ENCODE measurements around the gene HSD3B7.

Gene HSD3B7

GRCh38 chr16:30997725-30998711 is 13.0 kb downstream of the HSD3B7 start:
- DNase-seq (ENCODE audit: low read depth in 1 of 2, low spot score in 1 of 2): no peak
- no peaks in the 10 kb centered on the region for H3K27me3 ChIP-seq (ENCODE audit: insufficient read depth, poor library complexity, severe bottlenecking)
- no peak overlapping the region for H3K27ac ChIP-seq (replicated peaks)
- TF ChIP-seq, protein P1, sequence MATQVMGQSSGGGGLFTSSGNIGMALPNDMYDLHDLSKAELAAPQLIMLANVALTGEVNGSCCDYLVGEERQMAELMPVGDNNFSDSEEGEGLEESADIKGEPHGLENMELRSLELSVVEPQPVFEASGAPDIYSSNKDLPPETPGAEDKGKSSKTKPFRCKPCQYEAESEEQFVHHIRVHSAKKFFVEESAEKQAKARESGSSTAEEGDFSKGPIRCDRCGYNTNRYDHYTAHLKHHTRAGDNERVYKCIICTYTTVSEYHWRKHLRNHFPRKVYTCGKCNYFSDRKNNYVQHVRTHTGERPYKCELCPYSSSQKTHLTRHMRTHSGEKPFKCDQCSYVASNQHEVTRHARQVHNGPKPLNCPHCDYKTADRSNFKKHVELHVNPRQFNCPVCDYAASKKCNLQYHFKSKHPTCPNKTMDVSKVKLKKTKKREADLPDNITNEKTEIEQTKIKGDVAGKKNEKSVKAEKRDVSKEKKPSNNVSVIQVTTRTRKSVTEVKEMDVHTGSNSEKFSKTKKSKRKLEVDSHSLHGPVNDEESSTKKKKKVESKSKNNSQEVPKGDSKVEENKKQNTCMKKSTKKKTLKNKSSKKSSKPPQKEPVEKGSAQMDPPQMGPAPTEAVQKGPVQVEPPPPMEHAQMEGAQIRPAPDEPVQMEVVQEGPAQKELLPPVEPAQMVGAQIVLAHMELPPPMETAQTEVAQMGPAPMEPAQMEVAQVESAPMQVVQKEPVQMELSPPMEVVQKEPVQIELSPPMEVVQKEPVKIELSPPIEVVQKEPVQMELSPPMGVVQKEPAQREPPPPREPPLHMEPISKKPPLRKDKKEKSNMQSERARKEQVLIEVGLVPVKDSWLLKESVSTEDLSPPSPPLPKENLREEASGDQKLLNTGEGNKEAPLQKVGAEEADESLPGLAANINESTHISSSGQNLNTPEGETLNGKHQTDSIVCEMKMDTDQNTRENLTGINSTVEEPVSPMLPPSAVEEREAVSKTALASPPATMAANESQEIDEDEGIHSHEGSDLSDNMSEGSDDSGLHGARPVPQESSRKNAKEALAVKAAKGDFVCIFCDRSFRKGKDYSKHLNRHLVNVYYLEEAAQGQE (IDR thresholded peaks at IDR 0.05; ENCODE audit: insufficient replicate concordance, low read depth): no peak
- TF ChIP-seq SPI1 (IDR thresholded peaks at IDR 0.05; ENCODE audit: borderline replicate concordance, low read depth): no peak
- TF ChIP-seq POLR2AphosphoS5 (IDR thresholded peaks at IDR 0.05; ENCODE audit: low read depth): no peak
- TF ChIP-seq, protein P2, sequence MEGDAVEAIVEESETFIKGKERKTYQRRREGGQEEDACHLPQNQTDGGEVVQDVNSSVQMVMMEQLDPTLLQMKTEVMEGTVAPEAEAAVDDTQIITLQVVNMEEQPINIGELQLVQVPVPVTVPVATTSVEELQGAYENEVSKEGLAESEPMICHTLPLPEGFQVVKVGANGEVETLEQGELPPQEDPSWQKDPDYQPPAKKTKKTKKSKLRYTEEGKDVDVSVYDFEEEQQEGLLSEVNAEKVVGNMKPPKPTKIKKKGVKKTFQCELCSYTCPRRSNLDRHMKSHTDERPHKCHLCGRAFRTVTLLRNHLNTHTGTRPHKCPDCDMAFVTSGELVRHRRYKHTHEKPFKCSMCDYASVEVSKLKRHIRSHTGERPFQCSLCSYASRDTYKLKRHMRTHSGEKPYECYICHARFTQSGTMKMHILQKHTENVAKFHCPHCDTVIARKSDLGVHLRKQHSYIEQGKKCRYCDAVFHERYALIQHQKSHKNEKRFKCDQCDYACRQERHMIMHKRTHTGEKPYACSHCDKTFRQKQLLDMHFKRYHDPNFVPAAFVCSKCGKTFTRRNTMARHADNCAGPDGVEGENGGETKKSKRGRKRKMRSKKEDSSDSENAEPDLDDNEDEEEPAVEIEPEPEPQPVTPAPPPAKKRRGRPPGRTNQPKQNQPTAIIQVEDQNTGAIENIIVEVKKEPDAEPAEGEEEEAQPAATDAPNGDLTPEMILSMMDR (IDR thresholded peaks at IDR 0.05; ENCODE audit: insufficient read depth, low read length): no peak
- TF ChIP-seq GABPA (IDR thresholded peaks at IDR 0.05; ENCODE audit: low read depth): no peak
- peak overlapping the region; percentile 61 for H3K4me3 ChIP-seq (replicated peaks; ENCODE audit: insufficient read depth, low read length)

GRCh38 chr16:30998852-30999761 is 14.1 kb downstream of the HSD3B7 start:
- DNase-seq (ENCODE audit: low read depth in 1 of 2, low spot score in 1 of 2): no peak
- Histone ChIP-seq H3K27ac (replicated peaks) (no peak overlapping the region), H3K4me3 (replicated peaks; ENCODE audit: insufficient read depth, low read length) (no peak overlapping the region), H3K27me3 (ENCODE audit: insufficient read depth, poor library complexity, severe bottlenecking) (no peaks in the 10 kb centered on the region)
- TF ChIP-seq, protein P1 (IDR thresholded peaks at IDR 0.05; ENCODE audit: insufficient replicate concordance, low read depth): no peak
- TF ChIP-seq GABPA (IDR thresholded peaks at IDR 0.05; ENCODE audit: low read depth): no peak
- TF ChIP-seq SPI1 (IDR thresholded peaks at IDR 0.05; ENCODE audit: borderline replicate concordance, low read depth): no peak
- TF ChIP-seq, protein P2 (IDR thresholded peaks at IDR 0.05; ENCODE audit: insufficient read depth, low read length): no peak
- TF ChIP-seq POLR2AphosphoS5 (IDR thresholded peaks at IDR 0.05; ENCODE audit: low read depth): no peak

DNA sequence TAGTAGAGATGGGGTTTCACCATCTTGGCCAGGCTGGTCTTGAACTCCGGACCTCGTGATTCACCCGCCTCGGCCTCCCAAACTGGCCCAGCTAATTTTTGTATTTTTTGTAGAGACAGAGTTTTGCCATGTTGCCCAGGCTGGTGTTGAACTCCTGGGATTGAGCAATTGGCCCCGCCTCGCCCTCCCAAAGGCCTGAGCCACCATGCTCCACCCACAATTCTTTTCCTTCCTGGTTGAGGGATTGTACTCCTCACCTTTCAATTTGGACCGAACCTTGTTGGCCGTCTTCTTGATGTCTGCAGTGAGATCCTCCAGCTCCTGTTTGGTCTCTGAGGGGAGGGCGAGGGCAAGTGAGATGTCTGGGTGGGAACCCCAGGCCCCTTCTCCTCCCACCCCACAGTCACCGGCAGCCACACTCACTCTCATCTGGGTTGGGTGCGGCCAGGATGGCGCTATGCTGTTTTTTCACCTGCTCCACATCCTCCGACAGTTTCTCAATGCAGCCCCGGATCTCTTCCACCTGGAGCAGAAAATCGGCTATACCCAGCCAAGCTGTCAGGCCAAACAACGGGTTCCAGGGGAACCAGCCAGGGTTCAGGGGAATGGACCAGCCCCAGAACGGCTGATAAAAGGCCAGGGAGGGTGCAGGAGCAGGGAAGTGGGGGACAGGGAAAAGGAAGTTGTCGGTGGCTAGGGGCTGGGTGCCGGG is 15.8 kb downstream of the HSD3B7 start:
- Histone ChIP-seq H3K27ac (replicated peaks) (no peak overlapping the region), H3K4me3 (replicated peaks; ENCODE audit: insufficient read depth, low read length) (no peak overlapping the region), H3K27me3 (ENCODE audit: insufficient read depth, poor library complexity, severe bottlenecking) (peaks cover 3% of the 10 kb centered on the region)
- DNase-seq (ENCODE audit: low read depth in 1 of 2, low spot score in 1 of 2): peak in 1 of 2 experiments; percentile 25
- TF ChIP-seq, protein P2 (IDR thresholded peaks at IDR 0.05; ENCODE audit: insufficient read depth, low read length): no peak
- TF ChIP-seq, protein P1 (IDR thresholded peaks at IDR 0.05; ENCODE audit: insufficient replicate concordance, low read depth): no peak
- TF ChIP-seq SPI1 (IDR thresholded peaks at IDR 0.05; ENCODE audit: borderline replicate concordance, low read depth) (no peak), GABPA (IDR thresholded peaks at IDR 0.05; ENCODE audit: low read depth) (no peak), POLR2AphosphoS5 (IDR thresholded peaks at IDR 0.05; ENCODE audit: low read depth) (no peak)

Data from HL-60 (cell line).